Common myeloid progenitor, CD34-positive (primary cell): ENCODE measurements around the gene ST6GALNAC3.

Source experiments
- CTCF ChIA-PET: fragments of 350-600 bp; sonication (Branson Sonifier 250); formaldehyde crosslinking; loops from one replicate; lab custom pipeline; 2021; ENCODE audit warnings: antibody characterized with exemption; lab: Charles Lee
- POLR2A ChIA-PET: fragments of 350-600 bp; sonication (Branson Sonifier 250); formaldehyde crosslinking; loops from one replicate; lab custom pipeline; 2021; ENCODE audit warnings: antibody characterized with exemption; lab: Charles Lee
- DNase-seq, 3 donors: peaks; one replicate each; pipeline versions ENCODE4 v3.0.0 to v3.0.0-alpha.2; 2013
- H3K27ac ChIP-seq, 2 experiments: 1 replicate in 1 of 2; 2 replicates in 1 of 2; pipeline ENCODE4 v1.7.0; 2013; ENCODE audit warnings: inconsistent platforms in 2 of 2, low read length in 2 of 2, mild to moderate bottlenecking in 2 of 2, low read depth in 1 of 2, moderate library complexity in 1 of 2; ENCODE audit not compliant: severe bottlenecking in 2 of 2, insufficient read depth in 1 of 2, poor library complexity in 1 of 2
- H3K27me3 ChIP-seq, 5 experiments: replicated peaks in 2 of 5; 1 replicate in 3 of 5; 2 replicates in 2 of 5; pipeline versions ENCODE4 v1.6.1 to v1.7.0; 2013; ENCODE audit warnings: low read length in 4 of 5, mild to moderate bottlenecking in 2 of 5, moderate library complexity in 2 of 5, inconsistent platforms in 1 of 5; ENCODE audit not compliant: insufficient read depth in 5 of 5, control insufficient read depth in 4 of 5
- H3K36me3 ChIP-seq, 4 experiments: 1 replicate in 2 of 4; 2 replicates in 2 of 4; pipeline versions ENCODE4 v1.6.1 to v1.7.0; 2013; ENCODE audit warnings: low read length in 3 of 4, control low read depth in 1 of 4, mild to moderate bottlenecking in 1 of 4; ENCODE audit not compliant: control insufficient read depth in 4 of 4, insufficient read depth in 4 of 4
- H3K4me1 ChIP-seq, 4 experiments: 1 replicate in 3 of 4; 2 replicates in 1 of 4; pipeline versions ENCODE4 v1.6.1 to v1.7.1; 2013; ENCODE audit warnings: low read length in 3 of 4, mild to moderate bottlenecking in 3 of 4, control low read depth in 1 of 4, inconsistent platforms in 1 of 4, moderate library complexity in 1 of 4; ENCODE audit not compliant: control insufficient read depth in 4 of 4, insufficient read depth in 4 of 4; ENCODE audit errors: control extremely low read depth in 1 of 4
- H3K4me3 ChIP-seq, 7 experiments: 1 replicate in 4 of 7; 2 replicates in 3 of 7; pipeline versions ENCODE4 v1.5.1 to v1.7.0; 2013; ENCODE audit warnings: mild to moderate bottlenecking in 7 of 7, low read length in 6 of 7, moderate library complexity in 6 of 7, inconsistent platforms in 2 of 7, low read depth in 2 of 7, control low read depth in 1 of 7; ENCODE audit not compliant: insufficient read depth in 4 of 7, control insufficient read depth in 1 of 7; ENCODE audit errors: extremely low read depth in 1 of 7
- H3K9me3 ChIP-seq, 5 experiments: 1 replicate in 4 of 5; 2 replicates in 1 of 5; pipeline versions ENCODE4 v1.6.1 to v1.7.1; 2013; ENCODE audit warnings: low read length in 4 of 5, mild to moderate bottlenecking in 2 of 5, inconsistent platforms in 1 of 5, low read depth in 1 of 5, moderate library complexity in 1 of 5; ENCODE audit not compliant: control insufficient read depth in 4 of 5, insufficient read depth in 2 of 5; ENCODE audit errors: control extremely low read depth in 1 of 5
- WGBS: methylation state at CpG from one replicate; pipeline ENCODE4 v1.1.5; 2013; ENCODE audit not compliant: insufficient coverage; 5-methylcytosine and 5-hydroxymethylcytosine counted together

Gene ST6GALNAC3

DNA sequence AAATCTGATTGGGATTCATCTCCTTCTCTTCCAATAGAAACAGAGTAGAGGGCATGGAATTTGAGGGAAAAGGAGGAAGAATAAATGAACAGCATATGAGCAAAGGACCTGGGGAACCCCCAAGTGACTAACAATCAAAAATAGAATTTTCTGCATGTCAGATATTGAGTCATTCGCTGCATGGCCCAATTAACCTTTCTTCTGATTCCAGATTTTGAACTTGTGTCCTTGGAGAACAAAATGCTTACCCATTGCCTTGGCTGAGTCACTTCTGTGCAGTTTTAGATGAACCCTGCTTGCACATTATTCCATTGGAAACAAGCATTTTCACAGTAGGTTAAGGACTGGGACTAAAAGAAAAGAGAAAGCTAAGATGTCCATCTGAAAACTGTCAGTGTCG lies 390.5 kb downstream of the ST6GALNAC3 start:
- no peak for DNase-seq
- CTCF ChIA-PET, result no interaction called here

DNA sequence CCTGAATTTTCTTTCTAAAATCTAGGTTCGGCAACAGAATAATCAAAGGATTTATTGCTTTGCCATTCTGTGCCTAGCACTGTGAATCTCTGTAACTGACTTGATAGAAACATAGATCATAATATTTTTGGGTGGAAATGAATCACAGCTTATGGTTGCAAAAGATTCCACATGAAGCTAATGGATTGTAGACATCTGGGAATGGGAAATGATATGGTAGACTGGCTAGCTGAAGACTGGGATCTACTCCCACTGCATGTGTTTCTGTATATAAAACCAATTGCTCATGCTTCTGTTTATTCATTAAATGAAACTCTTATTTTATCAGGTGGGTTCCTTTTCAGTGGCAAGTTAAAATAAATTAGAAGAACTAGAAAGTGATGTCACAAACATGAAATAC lies 395.6 kb downstream of the ST6GALNAC3 start:
- Histone ChIP-seq H3K27me3 (no peaks in the 10 kb centered on the region), H3K9me3 (no peaks in the 10 kb centered on the region), H3K36me3 (no peaks in the 10 kb centered on the region), H3K27ac (no peak overlapping the region), H3K4me3 (no peak overlapping the region), H3K4me1 (no peaks in the 10 kb centered on the region)
- DNase-seq, result no peak
- ChIA-PET POLR2A (no interaction called here), CTCF (no interaction called here)
- WGBS, result no CpG with 5 or more reads among the region's 1 CpG

More for the DNA sequence above, 390.5 kb downstream of the ST6GALNAC3 start:
- 100% methylated on average over 1 of the region's 2 CpGs for WGBS
- Histone ChIP-seq H3K9me3 (no peaks in the 10 kb centered on the region), H3K4me1 (peaks cover 0 to 7% (median 4%) of the 10 kb centered on the region in 4 experiments), H3K4me3 (no peak overlapping the region), H3K36me3 (no peaks in the 10 kb centered on the region), H3K27ac (no peak overlapping the region), H3K27me3 (no peaks in the 10 kb centered on the region)
- POLR2A ChIA-PET, result interaction anchor here (0.8 kb wide), 1 partner anchor 9 kb away, joined by 4 read pairs; no protein-coding TSS in a partner anchor

DNA sequence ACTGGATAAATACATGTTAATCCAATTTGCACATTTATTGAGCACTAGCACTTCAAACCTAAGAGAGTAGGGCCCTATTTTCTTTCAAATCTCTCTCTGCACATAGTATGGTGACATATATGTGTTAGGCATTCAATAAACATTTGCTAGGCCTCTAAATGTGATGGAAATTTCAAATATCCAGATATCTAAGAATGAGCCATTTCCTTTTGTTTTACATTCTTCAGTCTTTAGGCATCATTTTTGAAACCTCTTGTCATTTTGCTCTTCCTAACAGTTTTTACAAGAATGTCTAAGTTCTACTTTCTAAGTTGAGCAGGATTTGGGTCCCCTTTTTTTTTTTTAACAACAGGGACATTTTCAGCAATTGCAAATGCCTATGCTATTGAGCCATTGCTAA lies 397.0 kb downstream of the ST6GALNAC3 start:
- ChIA-PET POLR2A (no interaction called here), CTCF (no interaction called here)
- no peak for DNase-seq

DNA sequence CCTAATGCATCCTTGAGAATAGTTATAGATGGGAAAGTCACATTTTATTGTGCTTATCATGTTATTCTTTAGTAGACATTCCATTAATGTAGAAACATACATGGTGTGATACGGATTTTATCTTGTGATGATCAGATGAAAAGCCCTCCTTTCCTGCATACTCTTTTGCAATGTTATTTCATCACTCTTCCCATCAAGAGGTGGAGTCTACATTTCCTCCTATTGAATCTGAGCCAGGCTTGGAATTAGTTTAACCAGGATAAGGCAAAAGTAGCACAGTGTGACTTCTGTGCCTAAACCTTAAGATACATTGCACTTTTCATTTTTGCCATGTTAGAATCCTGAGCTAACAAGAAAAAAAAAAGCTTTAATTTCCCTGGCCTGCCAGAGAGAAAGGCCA lies 399.0 kb downstream of the ST6GALNAC3 start:
- no peak for DNase-seq
- Histone ChIP-seq H3K27ac (no peak overlapping the region), H3K27me3 (no peaks in the 10 kb centered on the region), H3K4me3 (no peak overlapping the region), H3K9me3 (no peaks in the 10 kb centered on the region), H3K4me1 (no peaks in the 10 kb centered on the region), H3K36me3 (no peaks in the 10 kb centered on the region)
- WGBS, result no CpG with 5 or more reads among the region's 1 CpG
- ChIA-PET CTCF (no interaction called here), POLR2A (interaction anchor here (0.9 kb wide), 1 partner anchor 8 kb away, joined by 4 read pairs; no protein-coding TSS in a partner anchor)

More for the DNA sequence above, 397.0 kb downstream of the ST6GALNAC3 start:
- H3K36me3 ChIP-seq, result no peaks in the 10 kb centered on the region
- no peaks in the 10 kb centered on the region for H3K9me3 ChIP-seq
- no peak overlapping the region for H3K4me3 ChIP-seq
- H3K27ac ChIP-seq, result no peak overlapping the region
- no peaks in the 10 kb centered on the region for H3K27me3 ChIP-seq
- H3K4me1 ChIP-seq, result no peaks in the 10 kb centered on the region

DNA sequence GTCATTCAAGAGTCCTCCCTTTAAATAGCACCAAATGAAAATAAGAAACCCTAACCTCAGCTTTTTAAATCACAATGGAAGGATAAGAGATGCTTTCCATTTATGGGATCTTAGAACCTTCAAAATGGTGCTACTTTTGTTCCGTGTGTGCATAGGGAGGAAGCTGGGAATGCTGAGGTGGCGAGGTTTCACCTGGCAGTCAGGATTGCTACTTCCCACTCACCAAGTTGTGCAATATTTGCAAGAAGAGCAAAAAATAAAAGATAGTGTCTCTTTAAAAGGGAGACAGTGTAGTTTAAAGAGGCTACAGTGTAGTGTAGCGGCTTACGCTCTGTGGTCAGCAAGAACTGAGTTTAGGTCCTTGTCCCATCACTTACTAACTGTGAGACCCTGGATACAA lies 400.4 kb downstream of the ST6GALNAC3 start:
- CTCF ChIA-PET, result interaction anchor here (1.3 kb wide), 1 partner anchor 12 kb away, joined by 5 read pairs; no protein-coding TSS in a partner anchor
- Histone ChIP-seq H3K27me3 (no peaks in the 10 kb centered on the region), H3K4me1 (no peaks in the 10 kb centered on the region), H3K9me3 (no peaks in the 10 kb centered on the region), H3K36me3 (no peaks in the 10 kb centered on the region), H3K27ac (no peak overlapping the region), H3K4me3 (no peak overlapping the region)
- no peak for DNase-seq
- POLR2A ChIA-PET, result no interaction called here
- WGBS, result 100% methylated on average over 2 of the region's 4 CpGs

DNA sequence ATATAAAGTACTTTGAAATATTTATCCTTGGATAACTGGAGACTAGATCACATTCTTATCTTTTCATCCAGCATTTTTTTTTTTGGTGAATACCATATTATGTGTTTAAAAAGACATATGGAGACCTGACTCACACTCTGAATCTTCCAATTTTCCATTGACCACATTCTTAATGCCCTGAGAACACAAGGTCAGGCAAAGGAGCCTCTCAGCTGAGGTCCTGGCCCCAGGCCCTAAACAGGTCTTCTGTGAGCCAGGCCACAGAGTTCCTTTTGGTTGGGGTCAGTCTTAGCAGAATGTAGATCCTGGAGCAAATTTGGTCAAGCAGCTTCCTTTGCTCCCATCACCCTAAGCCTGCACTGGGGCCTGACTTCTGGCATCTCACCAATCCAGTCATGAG lies 402.6 kb downstream of the ST6GALNAC3 start:
- H3K36me3 ChIP-seq, result no peaks in the 10 kb centered on the region
- no peaks in the 10 kb centered on the region for H3K27me3 ChIP-seq
- H3K4me3 ChIP-seq, result no peak overlapping the region
- no peaks in the 10 kb centered on the region for H3K9me3 ChIP-seq
- DNase-seq, result no peak
- POLR2A ChIA-PET, result no interaction called here
- CTCF ChIA-PET, result no interaction called here
- H3K27ac ChIP-seq, result no peak overlapping the region
- no peaks in the 10 kb centered on the region for H3K4me1 ChIP-seq

DNA sequence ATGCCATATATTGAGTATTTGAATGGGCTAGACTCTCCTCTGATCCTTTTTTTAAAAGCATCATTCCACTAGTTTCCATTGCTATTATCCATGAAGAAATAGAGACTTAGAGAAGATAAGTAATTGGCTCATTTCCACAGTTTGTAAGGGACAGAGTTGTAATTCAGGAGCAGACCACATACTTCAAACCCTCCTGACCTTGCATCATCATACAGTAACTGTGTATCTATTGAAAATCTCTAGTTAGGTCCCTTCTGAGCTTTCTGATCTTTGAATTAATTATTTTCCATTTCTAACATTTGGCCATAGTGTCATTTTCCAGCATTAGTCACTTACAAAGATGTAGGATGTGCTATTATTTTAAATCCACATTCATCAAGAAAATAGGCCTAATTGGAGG lies 406.3 kb downstream of the ST6GALNAC3 start:
- ChIA-PET POLR2A (no interaction called here), CTCF (interaction anchor here (2.0 kb wide), 1 partner anchor 36 kb away, joined by 4 read pairs; no protein-coding TSS in a partner anchor)
- Histone ChIP-seq H3K36me3 (no peaks in the 10 kb centered on the region), H3K9me3 (no peaks in the 10 kb centered on the region), H3K27ac (no peak overlapping the region), H3K4me3 (no peak overlapping the region), H3K27me3 (no peaks in the 10 kb centered on the region), H3K4me1 (no peaks in the 10 kb centered on the region)
- DNase-seq, result no peak
